ENCODE measurements around the gene ANKRD29.
"Not testable (repeated sequence)": the region's sequence is repeated elsewhere in the genome, so short reads cannot be mapped to it uniquely, and the experiment has no call there.

The ANKRD29 gene

DNA sequence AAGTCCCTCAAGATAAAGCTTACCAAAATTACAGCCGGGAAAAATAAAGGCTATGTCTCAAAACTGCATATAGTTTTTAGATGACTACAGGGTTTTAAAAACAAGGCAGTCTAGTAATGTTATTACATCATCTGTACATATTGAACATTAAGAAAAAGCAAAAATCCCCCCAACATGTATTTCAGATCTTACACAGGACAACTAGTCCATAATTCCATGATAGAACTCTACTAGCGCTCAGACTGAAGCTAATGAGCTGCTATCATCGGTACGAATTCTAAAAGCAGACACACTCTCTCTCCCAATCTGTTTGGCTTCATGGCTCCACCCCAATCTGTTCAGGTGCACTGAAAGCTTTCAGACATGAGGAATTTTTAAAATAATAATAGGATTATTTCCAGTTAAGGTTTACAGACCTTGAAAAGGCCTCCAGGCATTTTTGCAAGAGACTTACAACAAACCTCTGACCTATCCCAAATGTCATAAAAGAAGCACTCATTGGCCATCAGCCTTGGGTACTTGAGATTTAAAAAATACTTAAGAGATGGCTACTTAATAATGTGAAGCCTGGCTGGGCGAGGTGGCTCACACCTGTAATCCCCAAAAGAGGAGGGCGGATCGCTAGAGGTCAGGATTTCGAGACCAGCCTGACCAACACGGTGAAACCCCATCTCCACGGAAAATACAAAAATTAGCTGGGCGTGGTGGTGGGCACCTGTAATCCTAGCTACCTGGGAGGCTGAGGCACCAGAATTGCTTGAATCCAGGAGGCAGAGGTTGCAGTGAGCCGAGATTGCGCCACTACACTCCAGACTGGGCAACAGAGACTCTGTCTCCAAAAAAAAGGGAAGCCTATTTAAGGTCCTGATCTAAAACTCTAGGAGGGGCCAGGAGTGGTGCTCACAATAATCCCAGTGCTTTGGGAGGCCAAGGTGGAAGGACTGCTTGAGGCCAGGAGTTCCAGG, 78.4 kb downstream of the ANKRD29 start:
- TF ChIP-seq, protein P1, sequence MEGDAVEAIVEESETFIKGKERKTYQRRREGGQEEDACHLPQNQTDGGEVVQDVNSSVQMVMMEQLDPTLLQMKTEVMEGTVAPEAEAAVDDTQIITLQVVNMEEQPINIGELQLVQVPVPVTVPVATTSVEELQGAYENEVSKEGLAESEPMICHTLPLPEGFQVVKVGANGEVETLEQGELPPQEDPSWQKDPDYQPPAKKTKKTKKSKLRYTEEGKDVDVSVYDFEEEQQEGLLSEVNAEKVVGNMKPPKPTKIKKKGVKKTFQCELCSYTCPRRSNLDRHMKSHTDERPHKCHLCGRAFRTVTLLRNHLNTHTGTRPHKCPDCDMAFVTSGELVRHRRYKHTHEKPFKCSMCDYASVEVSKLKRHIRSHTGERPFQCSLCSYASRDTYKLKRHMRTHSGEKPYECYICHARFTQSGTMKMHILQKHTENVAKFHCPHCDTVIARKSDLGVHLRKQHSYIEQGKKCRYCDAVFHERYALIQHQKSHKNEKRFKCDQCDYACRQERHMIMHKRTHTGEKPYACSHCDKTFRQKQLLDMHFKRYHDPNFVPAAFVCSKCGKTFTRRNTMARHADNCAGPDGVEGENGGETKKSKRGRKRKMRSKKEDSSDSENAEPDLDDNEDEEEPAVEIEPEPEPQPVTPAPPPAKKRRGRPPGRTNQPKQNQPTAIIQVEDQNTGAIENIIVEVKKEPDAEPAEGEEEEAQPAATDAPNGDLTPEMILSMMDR (conservative IDR thresholded peaks at IDR 0.05; ENCODE audit: low read depth), result no peak
- CTCF ChIA-PET, result interaction anchor here (0.6 kb wide), 1 partner anchor 88 kb away, joined by 3 read pairs; no protein-coding TSS in a partner anchor
- POLR2A ChIA-PET (ENCODE audit: low non-redundant PET), result no interaction called here
- no peak for DNase-seq (ENCODE audit: low spot score)
- peak overlapping the region; percentile 99 for H3K27ac ChIP-seq

DNA sequence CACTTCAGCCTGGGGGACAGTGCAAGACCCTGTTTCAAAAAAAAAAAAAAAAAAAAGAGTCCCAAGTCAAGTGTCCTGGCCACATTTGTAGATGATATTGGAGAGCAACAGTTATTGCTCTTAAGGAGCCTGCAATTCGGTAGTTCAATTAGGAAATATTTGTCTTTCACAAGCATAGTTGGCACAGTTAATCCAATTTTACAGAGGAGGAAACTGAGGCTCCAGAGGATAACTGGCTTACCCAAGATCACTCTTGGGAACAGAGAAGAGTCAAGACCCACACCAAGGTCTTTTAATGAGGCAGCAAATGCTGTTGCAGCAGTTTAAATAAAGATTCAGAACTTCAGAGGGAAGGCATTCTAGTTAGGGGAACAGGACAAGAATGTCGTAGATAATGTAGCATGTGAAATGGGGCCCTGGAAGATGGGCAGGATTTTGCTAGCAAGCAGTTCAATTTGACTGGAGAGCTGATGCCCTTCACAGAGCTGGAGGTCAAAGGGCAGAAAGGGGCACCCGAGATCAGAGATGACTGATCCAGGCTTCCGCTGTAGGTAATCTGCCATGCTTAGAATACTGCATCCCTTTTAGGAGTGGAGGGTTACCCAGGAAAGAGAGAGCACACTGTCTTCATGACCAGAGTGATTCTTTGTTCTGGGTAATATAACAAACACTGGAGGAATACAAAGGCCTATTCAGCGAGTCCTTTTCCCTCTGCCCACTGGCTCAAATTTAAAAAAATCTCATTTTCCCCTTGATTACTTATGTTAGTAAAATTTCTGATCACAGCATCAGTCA, 79.4 kb downstream of the ANKRD29 start:
- TF ChIP-seq, protein P1 (conservative IDR thresholded peaks at IDR 0.05; ENCODE audit: low read depth), result no peak
- POLR2A ChIA-PET (ENCODE audit: low non-redundant PET), result no interaction called here
- no peak overlapping the region for H3K27ac ChIP-seq
- CTCF ChIA-PET, result no interaction called here
- DNase-seq (ENCODE audit: low spot score), result no peak

DNA sequence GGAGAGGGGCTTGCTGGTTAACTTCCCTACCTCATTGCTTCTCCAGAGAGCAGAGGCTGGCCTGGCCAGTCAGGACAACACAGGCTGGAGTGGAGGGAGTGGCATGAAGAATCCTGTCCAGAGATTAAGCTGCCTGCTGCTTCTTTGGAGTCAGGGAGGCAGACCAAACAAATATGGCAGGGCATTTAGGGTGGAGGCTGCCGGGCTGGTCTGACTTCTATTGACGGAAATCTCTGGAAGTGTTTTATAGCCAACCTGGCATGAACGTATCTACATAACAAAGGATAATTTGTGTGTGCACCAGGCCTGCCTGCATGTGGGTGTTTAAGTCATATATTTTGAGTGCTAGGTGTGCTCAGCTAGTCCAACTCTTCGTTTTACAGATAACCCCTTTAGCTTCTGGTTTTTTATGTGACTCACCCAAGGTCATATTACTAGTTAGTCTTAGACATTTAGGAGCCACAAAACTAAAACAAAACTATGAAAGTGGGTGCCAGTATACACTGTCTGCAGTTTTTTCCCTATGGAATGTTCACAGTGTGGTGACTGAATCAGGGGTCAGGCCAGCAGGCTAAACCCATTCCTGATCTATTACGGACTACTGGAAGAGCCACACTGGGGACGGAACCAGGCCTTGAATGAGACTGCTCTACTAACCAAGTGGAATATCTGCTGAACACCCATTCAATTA, 81.9 kb downstream of the ANKRD29 start:
- H3K27ac ChIP-seq, result peak overlapping the region; percentile 29
- ChIA-PET POLR2A (ENCODE audit: low non-redundant PET) (no interaction called here), CTCF (interaction anchor here (0.6 kb wide), 3 partner anchors 36 to 569 kb away, joined by 3 to 4 read pairs (median 3); no protein-coding TSS in a partner anchor)
- TF ChIP-seq, protein P1 (conservative IDR thresholded peaks at IDR 0.05; ENCODE audit: low read depth), result no peak
- DNase-seq (ENCODE audit: low spot score), result no peak

DNA sequence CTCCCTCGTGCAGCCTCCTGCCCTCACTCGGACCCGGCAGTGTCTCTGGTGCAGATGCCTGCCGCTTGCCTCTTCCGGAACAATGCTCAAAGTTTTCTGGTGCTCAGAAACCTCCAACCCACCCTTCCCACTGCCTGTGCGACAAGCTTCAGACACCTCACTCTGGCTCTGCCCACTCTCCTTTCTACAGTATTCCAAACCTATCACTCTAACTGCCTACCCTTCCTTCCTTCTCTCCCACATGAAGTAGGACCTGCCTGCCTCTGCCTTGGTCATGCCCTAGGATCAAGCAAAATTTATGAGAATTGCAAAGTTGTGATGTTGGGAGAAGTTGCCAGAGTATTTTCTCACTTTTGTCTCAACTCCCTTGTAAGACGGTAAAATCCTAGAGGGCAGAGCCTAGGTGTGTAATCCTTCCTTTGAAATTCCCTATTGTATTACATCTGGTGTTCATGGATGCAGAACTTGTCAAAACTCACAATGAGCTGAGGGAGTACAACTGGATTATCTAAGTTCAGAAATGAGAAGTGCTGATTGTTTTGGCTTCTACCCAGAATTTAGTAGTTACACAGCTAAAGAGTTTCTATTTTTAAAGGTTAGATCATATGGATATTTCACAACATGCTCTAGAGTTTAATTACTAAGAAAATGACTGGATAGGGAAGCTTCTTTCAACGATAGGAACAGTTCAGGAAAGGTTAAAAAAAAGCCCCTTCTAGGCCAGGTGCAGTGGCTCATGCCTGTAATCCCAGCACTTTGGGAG, 83.6 kb downstream of the ANKRD29 start:
- ChIA-PET POLR2A (ENCODE audit: low non-redundant PET) (no interaction called here), CTCF (no interaction called here)
- TF ChIP-seq, protein P1 (conservative IDR thresholded peaks at IDR 0.05; ENCODE audit: low read depth), result no peak
- peak overlapping the region; percentile 62 for H3K27ac ChIP-seq
- no peak for DNase-seq (ENCODE audit: low spot score)

DNA sequence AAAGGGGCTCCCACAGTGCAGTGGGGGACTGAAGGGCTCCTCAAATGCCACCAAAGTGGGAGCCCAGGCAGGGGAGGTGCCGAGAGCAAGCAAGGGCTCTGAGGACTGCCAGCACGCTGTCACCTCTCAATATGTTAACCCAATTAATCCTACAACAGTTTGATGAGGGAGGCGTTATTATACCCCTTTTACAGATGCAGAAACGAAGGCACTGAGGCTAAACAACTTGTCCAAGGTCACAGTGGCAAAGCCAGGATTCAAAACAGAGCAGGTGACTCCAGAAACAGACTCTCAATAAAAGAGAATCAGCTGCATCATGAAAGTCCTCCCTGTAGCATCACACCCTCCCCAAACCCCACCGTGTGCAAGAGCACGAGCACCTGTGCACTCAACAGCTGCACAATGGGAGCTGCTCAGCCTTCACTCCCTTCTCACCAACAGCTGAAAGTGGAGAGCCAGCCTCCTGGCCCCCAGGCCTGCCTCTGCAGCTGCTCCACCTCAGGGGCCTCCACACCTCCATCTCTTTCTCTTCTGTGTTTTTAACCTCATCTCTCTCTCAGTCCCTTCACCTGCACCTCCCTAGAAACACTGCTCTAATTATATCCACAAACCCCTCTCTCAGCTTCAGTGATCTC, 84.5 kb downstream of the ANKRD29 start:
- ChIA-PET CTCF (interaction anchor here (0.6 kb wide), 1 partner anchor 35 kb away, joined by 5 read pairs; no protein-coding TSS in a partner anchor), POLR2A (ENCODE audit: low non-redundant PET) (no interaction called here)
- H3K27ac ChIP-seq, result peak overlapping the region; percentile 46
- TF ChIP-seq, protein P1 (conservative IDR thresholded peaks at IDR 0.05; ENCODE audit: low read depth), result no peak
- DNase-seq (ENCODE audit: low spot score), result no peak

DNA sequence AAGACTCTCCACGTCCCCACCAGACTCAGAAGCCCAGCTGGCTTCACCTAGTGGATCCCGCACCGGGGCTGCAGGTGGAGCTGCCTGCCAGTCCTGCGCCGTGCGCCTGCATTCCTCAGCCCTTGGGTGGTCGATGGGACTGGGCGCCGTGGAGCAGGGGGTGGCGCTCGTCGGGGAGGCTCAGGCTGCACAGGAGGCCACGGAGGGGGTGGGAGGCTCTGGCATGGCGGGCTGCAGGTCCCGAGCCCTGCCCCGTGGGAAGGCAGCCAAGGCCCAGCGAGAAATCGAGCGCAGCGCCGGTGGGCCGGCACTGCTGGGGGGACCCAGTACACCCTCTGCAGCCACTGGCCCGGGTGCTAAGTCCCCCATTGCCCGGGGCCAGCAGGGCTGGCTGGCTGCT, 85.2 kb downstream of the ANKRD29 start:
- peak overlapping the region; percentile 46 for H3K27ac ChIP-seq
- CTCF ChIA-PET, result interaction anchor here (0.6 kb wide), 1 partner anchor 35 kb away, joined by 5 read pairs; no protein-coding TSS in a partner anchor
- DNase-seq (ENCODE audit: low spot score); POLR2A ChIA-PET (ENCODE audit: low non-redundant PET): not testable (repeated sequence)
